LNCaP clone FGC (cell line): ENCODE measurements around the gene UGT1A9.

Experiments used
- DNase-seq: peaks from one replicate; pipeline ENCODE4 v3.0.0-alpha.2; 2011; ENCODE audit warnings: low read depth
- H3K4me3 ChIP-seq: 2 replicates; pipeline ENCODE4 v1.5.1; 2011; ENCODE audit warnings: mild to moderate bottlenecking, low read depth, low read length, control low read depth
- TF ChIP-seq, protein P1 (sequence below): IDR thresholded peaks from 2 replicates; pipeline ENCODE4 v1.5.1; 2012; ENCODE audit warnings: mild to moderate bottlenecking; ENCODE audit not compliant: control insufficient read depth, insufficient read depth; ENCODE audit errors: extremely low read depth

UGT1A9 gene

GRCh38 chr2:233799087-233799665 lies 127.5 kb downstream of the UGT1A9 start:
- H3K4me3 ChIP-seq: no peak overlapping the region
- DNase-seq: no peak
- TF ChIP-seq, protein P1, sequence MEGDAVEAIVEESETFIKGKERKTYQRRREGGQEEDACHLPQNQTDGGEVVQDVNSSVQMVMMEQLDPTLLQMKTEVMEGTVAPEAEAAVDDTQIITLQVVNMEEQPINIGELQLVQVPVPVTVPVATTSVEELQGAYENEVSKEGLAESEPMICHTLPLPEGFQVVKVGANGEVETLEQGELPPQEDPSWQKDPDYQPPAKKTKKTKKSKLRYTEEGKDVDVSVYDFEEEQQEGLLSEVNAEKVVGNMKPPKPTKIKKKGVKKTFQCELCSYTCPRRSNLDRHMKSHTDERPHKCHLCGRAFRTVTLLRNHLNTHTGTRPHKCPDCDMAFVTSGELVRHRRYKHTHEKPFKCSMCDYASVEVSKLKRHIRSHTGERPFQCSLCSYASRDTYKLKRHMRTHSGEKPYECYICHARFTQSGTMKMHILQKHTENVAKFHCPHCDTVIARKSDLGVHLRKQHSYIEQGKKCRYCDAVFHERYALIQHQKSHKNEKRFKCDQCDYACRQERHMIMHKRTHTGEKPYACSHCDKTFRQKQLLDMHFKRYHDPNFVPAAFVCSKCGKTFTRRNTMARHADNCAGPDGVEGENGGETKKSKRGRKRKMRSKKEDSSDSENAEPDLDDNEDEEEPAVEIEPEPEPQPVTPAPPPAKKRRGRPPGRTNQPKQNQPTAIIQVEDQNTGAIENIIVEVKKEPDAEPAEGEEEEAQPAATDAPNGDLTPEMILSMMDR: no peak

DNA sequence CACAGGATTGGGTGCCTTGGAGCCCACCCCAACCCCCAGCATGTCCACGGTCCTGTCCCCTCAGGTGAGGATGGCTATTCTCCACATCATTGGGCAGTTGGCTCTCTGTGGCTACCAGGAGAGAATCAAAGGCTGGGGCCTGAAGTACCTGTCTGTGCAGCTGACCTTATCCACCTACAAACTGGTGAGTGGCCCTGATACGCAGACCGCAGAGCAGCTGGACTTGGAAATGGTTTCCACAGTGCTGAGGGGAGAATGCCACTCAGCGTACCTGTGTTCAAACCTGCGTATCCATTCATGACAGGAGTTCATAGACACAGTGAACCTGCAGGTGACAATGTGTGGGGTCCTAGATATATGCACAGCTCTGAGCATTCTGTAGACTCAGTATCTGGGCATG lies 128.0 kb downstream of the UGT1A9 start:
- no peak for DNase-seq
- H3K4me3 ChIP-seq: no peak overlapping the region
- TF ChIP-seq, protein P1: no peak

- TF ChIP-seq, protein P1: no peak
- no peak for DNase-seq
- H3K4me3 ChIP-seq: no peak overlapping the region
These were observed 128.5 kb downstream of the UGT1A9 start for GRCh38 chr2:233800208-233800607.

DNA sequence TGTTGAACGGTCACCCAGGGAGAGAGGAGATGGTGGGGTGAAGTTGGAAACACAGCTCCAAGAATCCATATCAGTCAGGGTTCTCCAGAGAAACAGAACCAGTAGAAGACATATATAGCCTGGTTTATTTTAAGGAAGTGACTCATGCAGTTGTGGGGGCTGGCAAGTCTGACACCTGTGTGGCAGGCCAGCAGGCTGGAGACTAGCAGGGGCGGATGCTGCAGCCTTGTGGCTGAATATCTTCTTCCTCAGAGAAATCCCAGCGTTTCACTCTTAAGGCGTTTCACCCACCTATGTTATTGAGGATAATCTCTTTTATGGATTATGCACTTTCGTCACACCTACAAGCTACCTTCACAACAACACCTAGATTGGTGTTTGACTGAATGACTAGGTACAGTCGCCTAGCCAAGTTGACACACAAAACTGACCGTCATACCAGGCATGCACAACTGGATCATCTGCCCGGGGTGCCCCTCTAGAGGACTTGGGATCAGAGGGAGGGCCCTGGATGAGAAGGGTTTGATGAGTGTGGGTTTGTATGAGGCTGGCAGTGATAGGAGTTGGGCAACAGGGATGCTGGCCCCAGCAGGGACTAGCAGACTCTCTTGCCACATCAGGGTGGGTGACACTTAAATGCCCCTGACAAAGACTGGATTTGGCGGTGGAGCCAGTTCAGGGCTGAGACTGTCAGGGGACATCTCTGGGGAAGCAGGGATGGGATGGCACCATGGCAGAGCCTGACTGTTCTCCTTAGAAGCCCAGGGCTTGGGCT lies 129.8 kb downstream of the UGT1A9 start:
- no peak overlapping the region for H3K4me3 ChIP-seq
- TF ChIP-seq, protein P1: no peak
- DNase-seq: no peak

DNA sequence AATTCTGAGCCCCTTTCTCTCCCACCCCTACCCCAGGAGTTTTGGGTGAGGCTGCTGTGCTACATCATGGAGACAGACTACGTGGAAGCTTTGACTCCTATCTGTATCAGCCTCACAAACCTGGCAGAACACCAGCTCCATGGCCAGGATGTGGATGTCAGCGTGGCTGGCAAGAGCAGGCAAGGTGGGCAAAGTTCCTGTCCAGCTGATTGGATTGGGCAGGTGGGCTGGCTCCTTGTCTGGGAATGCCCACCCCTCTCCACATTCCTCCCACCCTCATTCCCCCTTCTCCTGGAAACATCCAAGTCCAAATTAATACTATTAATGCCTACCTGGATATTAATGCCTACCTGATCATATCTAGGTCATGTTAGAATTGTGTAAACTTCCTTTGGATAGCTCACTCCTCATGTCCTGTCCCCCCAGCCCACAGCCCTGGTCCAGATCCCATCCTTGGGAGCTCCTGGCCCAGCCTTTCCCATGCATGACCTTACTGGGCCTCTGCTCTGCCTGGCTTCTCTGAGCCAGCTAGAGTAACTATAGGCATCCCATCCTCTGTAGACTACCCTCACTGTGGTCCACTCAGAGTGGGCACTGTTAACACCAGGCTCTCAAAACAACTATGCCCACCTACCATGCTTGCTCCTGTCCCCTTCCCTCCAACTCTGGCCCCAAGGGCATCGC lies 130.6 kb downstream of the UGT1A9 start:
- no peak for DNase-seq
- TF ChIP-seq, protein P1: no peak

DNA sequence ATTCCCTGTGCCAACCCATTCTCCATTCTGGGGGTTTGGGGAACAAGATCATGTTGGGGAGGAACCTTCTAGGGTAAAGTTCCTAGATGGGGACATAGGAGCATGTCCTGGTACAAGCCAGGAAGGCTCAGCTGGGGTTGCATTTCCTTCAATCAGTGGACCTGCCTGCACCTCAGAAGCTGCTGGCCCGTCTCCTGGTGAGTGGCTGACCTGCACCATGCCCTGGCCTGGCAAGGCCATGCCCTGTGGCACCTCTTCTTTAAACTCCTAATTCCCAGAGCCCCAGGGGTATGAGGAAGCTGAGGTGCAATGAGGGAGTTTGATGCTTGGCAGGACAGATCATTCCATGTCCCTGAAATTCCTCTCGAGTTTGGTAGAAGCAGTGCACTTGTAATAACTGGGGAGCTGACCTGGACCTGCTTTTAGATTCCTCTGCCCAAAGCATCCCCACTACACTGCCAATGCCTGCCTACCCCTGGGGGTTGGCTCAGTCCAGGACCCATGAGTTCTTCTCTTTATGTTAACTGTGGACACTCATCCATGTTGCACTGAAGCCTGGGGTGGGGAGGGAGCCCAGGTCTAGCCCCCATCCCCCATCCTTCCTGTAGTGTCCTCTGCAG lies 131.7 kb downstream of the UGT1A9 start:
- no peak for DNase-seq
- H3K4me3 ChIP-seq: no peak overlapping the region
- TF ChIP-seq, protein P1: no peak

More for the DNA sequence above, 130.6 kb downstream of the UGT1A9 start:
- no peak overlapping the region for H3K4me3 ChIP-seq
